CD14-positive monocyte (primary cell): Measurements from ENCODE around the gene NBEA. TPM values are rescaled to one million over a fixed set of nuclear protein-coding genes. Genes with fewer than 3 reads are reported as not detected.

Source experiments
- DNase-seq, 3 donors: peaks; one replicate each; pipeline ENCODE4 v3.0.0-alpha.2; 2011 to 2022
- H2AFZ ChIP-seq: 2 replicates; pipeline ENCODE4 v1.6.0; 2012; ENCODE audit warnings: mild to moderate bottlenecking, low read depth, low read length, inconsistent platforms; ENCODE audit not compliant: insufficient read depth, poor library complexity, severe bottlenecking
- H3K27ac ChIP-seq, 2 donors: 1 replicate in 1 of 2; 2 replicates in 1 of 2; pipeline ENCODE4 v1.5.1; 2012 to 2013; ENCODE audit warnings: low read length in 2 of 2, control low read depth in 1 of 2, inconsistent platforms in 1 of 2, low read depth in 1 of 2, mild to moderate bottlenecking in 1 of 2
- H3K27me3 ChIP-seq, 2 donors: one replicate each; pipeline versions ENCODE4 v1.6.0 to v1.6.1; 2011 to 2013; ENCODE audit warnings: low read length in 2 of 2; ENCODE audit not compliant: control insufficient read depth in 2 of 2, insufficient read depth in 2 of 2
- H3K36me3 ChIP-seq, 2 donors: replicated peaks in 1 of 2; 1 replicate in 1 of 2; 2 replicates in 1 of 2; pipeline versions ENCODE4 v1.5.1 to v1.6.1; 2012 to 2013; ENCODE audit warnings: low read length in 2 of 2, control low read depth in 1 of 2, inconsistent platforms in 1 of 2, mild to moderate bottlenecking in 1 of 2; ENCODE audit not compliant: insufficient read depth in 2 of 2, control insufficient read depth in 1 of 2
- H3K4me1 ChIP-seq, 2 donors: 1 replicate in 1 of 2; 2 replicates in 1 of 2; pipeline versions ENCODE4 v1.5.1 to v1.6.1; 2012 to 2013; ENCODE audit warnings: low read length in 2 of 2, control low read depth in 1 of 2, inconsistent platforms in 1 of 2, mild to moderate bottlenecking in 1 of 2, moderate library complexity in 1 of 2; ENCODE audit not compliant: insufficient read depth in 2 of 2, control insufficient read depth in 1 of 2
- H3K4me2 ChIP-seq: replicated peaks from 2 replicates; pipeline ENCODE3; 2012; ENCODE audit warnings: low read length, moderate library complexity, mild to moderate bottlenecking; ENCODE audit not compliant: poor library complexity, severe bottlenecking; ENCODE audit errors: extremely low read depth
- H3K4me3 ChIP-seq, 3 experiments: fragments of 200-600 bp in 1 of 3; sonication (generic) in 1 of 3; replicated peaks in 1 of 3; 1 replicate in 2 of 3; 2 replicates in 1 of 3; pipeline ENCODE4 v1.5.1; 2011 to 2013; ENCODE audit warnings: low read length in 3 of 3, mild to moderate bottlenecking in 3 of 3, control low read depth in 2 of 3, low read depth in 2 of 3, inconsistent platforms in 1 of 3, moderate library complexity in 1 of 3
- H3K79me2 ChIP-seq: 2 replicates; pipeline ENCODE4 v1.6.0; 2012; ENCODE audit warnings: mild to moderate bottlenecking, control low read depth, inconsistent platforms, low read length, moderate library complexity; ENCODE audit not compliant: insufficient read depth
- H3K9ac ChIP-seq: 2 replicates; pipeline ENCODE4 v1.6.0; 2017; ENCODE audit warnings: low read length, mild to moderate bottlenecking; ENCODE audit not compliant: insufficient read depth, poor library complexity, severe bottlenecking
- H3K9me3 ChIP-seq, 2 donors: replicated peaks in 1 of 2; 1 replicate in 1 of 2; 2 replicates in 1 of 2; pipeline versions ENCODE4 v1.5.1 to v1.6.1; 2012 to 2013; ENCODE audit warnings: low read length in 2 of 2, control low read depth in 1 of 2; ENCODE audit not compliant: control insufficient read depth in 1 of 2, insufficient read depth in 1 of 2
- H4K20me1 ChIP-seq: 2 replicates; pipeline ENCODE4 v1.6.0; 2012; ENCODE audit warnings: mild to moderate bottlenecking, low read length, control low read depth, moderate library complexity; ENCODE audit not compliant: insufficient read depth
- H3K27ac Mint-ChIP-seq, 7 donors: one replicate each; pipeline ENCODE4 v1.8.0; 2020; ENCODE audit warnings: mild to moderate bottlenecking in 7 of 7, mixed read lengths in 7 of 7, moderate library complexity in 6 of 7, inconsistent platforms in 2 of 7
- H3K27me3 Mint-ChIP-seq, 3 donors: one replicate each; pipeline ENCODE4 v1.8.0; 2021 to 2022; ENCODE audit warnings: low read depth in 3 of 3, mild to moderate bottlenecking in 3 of 3, mixed read lengths in 3 of 3, moderate library complexity in 3 of 3, inconsistent platforms in 1 of 3
- H3K36me3 Mint-ChIP-seq, 2 donors: one replicate each; pipeline ENCODE4 v1.8.0; 2020; ENCODE audit warnings: mixed read lengths in 2 of 2, inconsistent platforms in 1 of 2, mild to moderate bottlenecking in 1 of 2
- H3K4me1 Mint-ChIP-seq: one replicate; pipeline ENCODE4 v1.8.0; 2020; ENCODE audit warnings: mild to moderate bottlenecking, mixed read lengths
- H3K4me3 Mint-ChIP-seq, 2 donors: one replicate each; pipeline ENCODE4 v1.8.0; 2020; ENCODE audit warnings: mild to moderate bottlenecking in 2 of 2, mixed read lengths in 2 of 2, moderate library complexity in 1 of 2
- H3K9me3 Mint-ChIP-seq, 7 donors: one replicate each; pipeline ENCODE4 v1.8.0; 2020 to 2022; ENCODE audit warnings: mixed read lengths in 7 of 7, mild to moderate bottlenecking in 6 of 7, moderate library complexity in 6 of 7, inconsistent platforms in 2 of 7
- CTCF ChIP-seq: fragments of 200-600 bp; IDR thresholded peaks from one replicate; pipeline ENCODE4 v1.8.0; 2022; ENCODE audit warnings: antibody characterized with exemption, mild to moderate bottlenecking
- WGBS: methylation state at CpG from one replicate; pipeline ENCODE4 v1.1.5; 2013; ENCODE audit warnings: missing lambda C conversion rate; ENCODE audit not compliant: insufficient coverage; 5-methylcytosine and 5-hydroxymethylcytosine counted together
- intact Hi-C, 2 donors: fragments of 100-400 bp; cut with micrococcal nuclease; formaldehyde crosslinking; loops; one replicate each; pipeline versions ENCODE4 v1.15.0 to v1.15.1; 2023
- polyA plus RNA-seq, 3 donors: library from polyadenylated mRNA; depleted of rRNA in 1 of 3; unstranded in 2 of 3; stranded (reverse) in 1 of 3; fragments of 300-500 nt in 2 of 3; fragments of >200 nt in 1 of 3; fragmentation: Illumina TruSeq in 2 of 3; gene quantifications; 1 replicate in 2 of 3; 2 replicates in 1 of 3; pipeline ENCODE4 v1.2.3, GENCODE V29; 2012 to 2021

Gene NBEA
- polyA plus RNA-seq, 3 donors: 0.03 to 0.23 (median 0.08) TPM

- TF ChIP-seq CTCF: no peak
- H3K4me1 Mint-ChIP-seq: no peaks in the 10 kb centered on the region
- no CpG with 5 or more reads among the region's 3 CpGs for WGBS
- Histone ChIP-seq H3K4me1 (no peaks in the 10 kb centered on the region), H2AFZ (no peak overlapping the region), H3K27ac (no peak overlapping the region), H3K36me3 (no peaks in the 10 kb centered on the region), H3K9ac (no peak overlapping the region), H3K4me2 (no peak overlapping the region), H3K4me3 (no peak overlapping the region), H3K27me3 (no peaks in the 10 kb centered on the region), H3K79me2 (no peaks in the 10 kb centered on the region), H3K9me3 (no peaks in the 10 kb centered on the region), H4K20me1 (no peaks in the 10 kb centered on the region)
- DNase-seq: no peak
- H3K27ac Mint-ChIP-seq: no peak overlapping the region
- peaks cover 0 to 2% (median 0%) of the 10 kb centered on the region in 7 donors for H3K9me3 Mint-ChIP-seq
- intact Hi-C loops: no loop called here
- H3K27me3 Mint-ChIP-seq: peaks cover 0 to 2% (median 0%) of the 10 kb centered on the region in 3 donors
- H3K36me3 Mint-ChIP-seq: no peaks in the 10 kb centered on the region
- H3K4me3 Mint-ChIP-seq: no peak overlapping the region
These were observed 238.0 kb downstream of the NBEA start for GRCh38 chr13:35179920-35180663.

GRCh38 chr13:35190241-35190640, 248.2 kb downstream of the NBEA start:
- Histone ChIP-seq H4K20me1 (no peaks in the 10 kb centered on the region), H3K9me3 (no peaks in the 10 kb centered on the region), H3K9ac (no peak overlapping the region), H3K36me3 (no peaks in the 10 kb centered on the region), H3K4me3 (no peak overlapping the region), H3K4me2 (no peak overlapping the region), H3K27ac (no peak overlapping the region), H3K4me1 (no peaks in the 10 kb centered on the region), H3K79me2 (no peaks in the 10 kb centered on the region), H2AFZ (no peak overlapping the region), H3K27me3 (no peaks in the 10 kb centered on the region)
- H3K4me1 Mint-ChIP-seq: no peaks in the 10 kb centered on the region
- no peaks in the 10 kb centered on the region for H3K27me3 Mint-ChIP-seq
- TF ChIP-seq CTCF: no peak
- H3K4me3 Mint-ChIP-seq: no peak overlapping the region
- intact Hi-C loops: no loop called here
- no peaks in the 10 kb centered on the region for H3K36me3 Mint-ChIP-seq
- DNase-seq: no peak
- H3K27ac Mint-ChIP-seq: no peak overlapping the region
- peaks cover 0 to 7% (median 3%) of the 10 kb centered on the region in 7 donors for H3K9me3 Mint-ChIP-seq
- 100% methylated on average over 1 of the region's 2 CpGs for WGBS
